Vagina (tissue), 2 donors: Measurements from ENCODE around the gene GDF9. TPM values are rescaled to one million over a fixed set of nuclear protein-coding genes. Genes with fewer than 3 reads are reported as not detected.

Experiments used
- DNase-seq, 2 donors: peaks; one replicate each; pipeline ENCODE4 v3.0.0-alpha.2; 2017; ENCODE audit errors: extremely low spot score in 2 of 2
- H3K27ac ChIP-seq: fragments of 200-600 bp; sonication (generic); one replicate; pipeline ENCODE4 v1.5.1; 2019
- H3K27me3 ChIP-seq: fragments of 200-600 bp; sonication (generic); one replicate; pipeline ENCODE4 v1.5.1; 2019
- H3K36me3 ChIP-seq, 2 donors: fragments of 200-600 bp; sonication (generic); one replicate each; pipeline ENCODE4 v1.5.1; 2017 to 2019
- H3K4me1 ChIP-seq: fragments of 200-600 bp; sonication (generic); one replicate; pipeline ENCODE4 v1.5.1; 2019
- H3K4me3 ChIP-seq, 2 donors: fragments of 200-600 bp; sonication (generic); 1 replicate in 1 of 2; 2 replicates in 1 of 2; pipeline ENCODE4 v1.5.1; 2016 to 2019
- H3K9me3 ChIP-seq: fragments of 200-600 bp; sonication (generic); one replicate; pipeline ENCODE4 v1.5.1; 2019
- POLR2A ChIP-seq, 2 donors: fragments of 450-650 bp; IDR thresholded peaks; one replicate each; pipeline ENCODE4 v1.6.1; 2017; ENCODE audit warnings: antibody characterized with exemption in 2 of 2, mild to moderate bottlenecking in 2 of 2, moderate library complexity in 2 of 2
- POLR2AphosphoS5 ChIP-seq, 2 donors: sonication (generic); formaldehyde crosslinking; IDR thresholded peaks; one replicate each; pipeline ENCODE4 v1.9.0; 2017; ENCODE audit warnings: antibody characterized with exemption in 2 of 2, mild to moderate bottlenecking in 2 of 2, low read depth in 1 of 2; ENCODE audit not compliant: insufficient read depth in 1 of 2
- intact Hi-C: fragments of 100-400 bp; cut with DNase I; formaldehyde crosslinking; loops from one replicate; pipeline ENCODE4 v1.15.1; 2023
- total RNA-seq: library from RNA; depleted of rRNA; stranded (reverse); fragments of >200 nt; gene quantifications from one replicate; pipeline ENCODE4 v1.2.3, GENCODE V29; 2016
- TF ChIP-seq, protein P1 (sequence below), 3 experiments: fragments of 450-650 bp in 2 of 3; fragments of 200-600 bp in 1 of 3; sonication (generic) in 1 of 3; IDR thresholded peaks; one replicate each; pipeline ENCODE4 v1.5.1; 2017 to 2019; ENCODE audit warnings: antibody characterized with exemption in 3 of 3, mild to moderate bottlenecking in 2 of 3, moderate library complexity in 2 of 3

The GDF9 gene
- total RNA-seq, 1 donor from 2014 or later: not detected

DNA sequence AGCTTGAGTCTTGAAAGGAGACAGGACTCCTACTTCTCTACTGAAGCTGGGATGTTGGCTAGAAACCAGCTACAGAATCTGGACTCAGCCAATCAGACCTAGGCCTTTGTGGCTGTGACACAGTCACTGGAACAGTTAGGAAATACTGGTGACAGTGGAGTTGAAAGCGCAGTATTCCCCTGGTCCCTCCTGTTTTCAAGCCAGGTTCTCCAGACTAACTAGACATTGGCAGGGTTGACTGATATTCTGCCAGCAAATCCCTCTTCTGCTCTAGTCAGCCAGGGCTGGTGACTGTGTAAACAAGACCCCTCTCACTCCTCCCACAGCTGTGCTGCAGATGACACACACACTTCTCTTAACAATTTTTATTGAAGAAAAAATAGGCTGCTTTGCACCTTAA is 44.5 kb downstream of the GDF9 start:
- Histone ChIP-seq H3K4me3 (no peak overlapping the region), H3K4me1 (peaks cover 16% of the 10 kb centered on the region), H3K27ac (no peak overlapping the region), H3K9me3 (no peaks in the 10 kb centered on the region), H3K27me3 (no peaks in the 10 kb centered on the region), H3K36me3 (no peaks in the 10 kb centered on the region)
- intact Hi-C loops: no loop called here
- DNase-seq: no peak
- TF ChIP-seq, protein P1, sequence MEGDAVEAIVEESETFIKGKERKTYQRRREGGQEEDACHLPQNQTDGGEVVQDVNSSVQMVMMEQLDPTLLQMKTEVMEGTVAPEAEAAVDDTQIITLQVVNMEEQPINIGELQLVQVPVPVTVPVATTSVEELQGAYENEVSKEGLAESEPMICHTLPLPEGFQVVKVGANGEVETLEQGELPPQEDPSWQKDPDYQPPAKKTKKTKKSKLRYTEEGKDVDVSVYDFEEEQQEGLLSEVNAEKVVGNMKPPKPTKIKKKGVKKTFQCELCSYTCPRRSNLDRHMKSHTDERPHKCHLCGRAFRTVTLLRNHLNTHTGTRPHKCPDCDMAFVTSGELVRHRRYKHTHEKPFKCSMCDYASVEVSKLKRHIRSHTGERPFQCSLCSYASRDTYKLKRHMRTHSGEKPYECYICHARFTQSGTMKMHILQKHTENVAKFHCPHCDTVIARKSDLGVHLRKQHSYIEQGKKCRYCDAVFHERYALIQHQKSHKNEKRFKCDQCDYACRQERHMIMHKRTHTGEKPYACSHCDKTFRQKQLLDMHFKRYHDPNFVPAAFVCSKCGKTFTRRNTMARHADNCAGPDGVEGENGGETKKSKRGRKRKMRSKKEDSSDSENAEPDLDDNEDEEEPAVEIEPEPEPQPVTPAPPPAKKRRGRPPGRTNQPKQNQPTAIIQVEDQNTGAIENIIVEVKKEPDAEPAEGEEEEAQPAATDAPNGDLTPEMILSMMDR (IDR thresholded peaks at IDR 0.05): no peak
- TF ChIP-seq POLR2AphosphoS5 (IDR thresholded peaks at IDR 0.05; ENCODE audit: insufficient read depth in 1 of 2, low read depth in 1 of 2) (no peak), POLR2A (IDR thresholded peaks at IDR 0.05) (no peak)

DNA sequence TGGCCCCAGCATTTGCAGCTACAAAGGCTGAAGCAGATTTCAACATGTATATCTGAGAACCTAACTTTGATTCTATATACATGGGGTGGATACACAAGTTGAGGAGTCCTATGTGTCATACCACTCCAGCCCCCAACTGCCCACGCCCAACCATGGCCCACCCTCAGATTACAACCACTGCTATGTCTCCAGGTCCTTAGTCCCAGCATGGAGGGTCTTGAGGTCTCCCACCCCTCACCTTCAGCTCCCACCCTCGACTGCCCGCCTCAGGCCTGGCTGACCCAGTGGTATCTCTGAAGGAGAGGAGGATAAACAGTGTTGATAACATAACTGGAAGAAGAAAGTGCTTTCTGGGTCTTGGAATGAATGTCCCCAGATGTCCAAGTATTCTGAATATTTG is 44.9 kb downstream of the GDF9 start:
- intact Hi-C loops: no loop called here
- no peak for DNase-seq
- H3K27ac ChIP-seq: no peak overlapping the region

GRCh38 chr5:132820162-132820754 is 46.0 kb downstream of the GDF9 start:
- TF ChIP-seq POLR2A (IDR thresholded peaks at IDR 0.05): no peak
- TF ChIP-seq, protein P1 (IDR thresholded peaks at IDR 0.05): peak; percentile 88 to 93 (median 92)
- intact Hi-C loops: no loop called here
- no peaks in the 10 kb centered on the region for H3K36me3 ChIP-seq
- DNase-seq: no peak
- no peak overlapping the region for H3K27ac ChIP-seq
- peaks cover 16% of the 10 kb centered on the region for H3K4me1 ChIP-seq
- no peak overlapping the region for H3K4me3 ChIP-seq
- no peaks in the 10 kb centered on the region for H3K9me3 ChIP-seq
- no peaks in the 10 kb centered on the region for H3K27me3 ChIP-seq

More for the DNA sequence above, 44.9 kb downstream of the GDF9 start:
- no peaks in the 10 kb centered on the region for H3K9me3 ChIP-seq
- H3K27me3 ChIP-seq: no peaks in the 10 kb centered on the region
- TF ChIP-seq, protein P1 (IDR thresholded peaks at IDR 0.05): no peak
- TF ChIP-seq POLR2AphosphoS5 (IDR thresholded peaks at IDR 0.05; ENCODE audit: insufficient read depth in 1 of 2, low read depth in 1 of 2): no peak
- no peak for TF ChIP-seq POLR2A (IDR thresholded peaks at IDR 0.05)
- H3K4me1 ChIP-seq: peaks cover 16% of the 10 kb centered on the region
- H3K36me3 ChIP-seq: no peaks in the 10 kb centered on the region
- no peak overlapping the region for H3K4me3 ChIP-seq

DNA sequence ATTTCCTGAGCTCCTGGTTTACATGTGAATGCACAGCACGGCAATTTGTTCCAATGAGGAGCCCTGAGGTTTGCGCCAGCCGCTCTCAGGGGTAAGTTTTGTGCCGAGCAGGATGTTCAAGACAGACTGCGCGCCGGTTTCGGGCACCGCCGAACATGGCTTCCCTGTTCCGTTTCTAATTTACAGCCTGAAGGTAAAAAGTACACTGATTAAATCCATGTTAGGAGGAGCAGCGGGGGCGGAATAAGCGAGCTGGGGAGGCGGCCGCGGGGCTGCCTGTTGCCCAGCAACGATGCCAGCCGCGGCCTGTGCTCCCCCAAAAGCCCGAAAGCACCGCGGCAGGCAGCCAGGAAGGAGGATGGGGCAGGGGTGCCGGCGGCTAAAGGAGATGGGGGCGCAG is 46.8 kb downstream of the GDF9 start:
- no peaks in the 10 kb centered on the region for H3K27me3 ChIP-seq
- no peaks in the 10 kb centered on the region for H3K36me3 ChIP-seq
- H3K27ac ChIP-seq: no peak overlapping the region
- peaks cover 16% of the 10 kb centered on the region for H3K4me1 ChIP-seq
- no peaks in the 10 kb centered on the region for H3K9me3 ChIP-seq
- no peak for DNase-seq
- peak overlapping the region in 1 of 2 donors; percentile 17 for H3K4me3 ChIP-seq
- intact Hi-C loops: no loop called here
- TF ChIP-seq POLR2A (IDR thresholded peaks at IDR 0.05) (no peak), POLR2AphosphoS5 (IDR thresholded peaks at IDR 0.05; ENCODE audit: insufficient read depth in 1 of 2, low read depth in 1 of 2) (no peak)
- TF ChIP-seq, protein P1 (IDR thresholded peaks at IDR 0.05): no peak

DNA sequence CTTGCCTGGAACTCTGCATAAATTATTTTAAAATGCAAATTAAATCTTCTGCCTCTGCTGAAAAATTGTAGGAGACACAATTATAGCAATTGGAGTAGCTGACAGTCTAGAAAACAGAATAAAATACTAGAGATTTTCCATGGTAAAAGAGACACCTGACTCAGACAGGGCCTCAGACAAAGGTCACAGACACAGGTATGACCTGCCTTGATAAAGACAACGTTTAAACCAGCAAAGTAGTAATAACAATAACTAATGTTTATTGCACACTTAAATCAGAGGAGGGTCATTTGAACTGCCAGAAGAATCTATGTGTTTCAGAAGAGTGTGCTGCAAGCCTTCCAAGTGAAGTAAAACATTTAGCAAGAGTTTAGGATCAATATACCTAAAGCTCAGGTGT is 49.3 kb downstream of the GDF9 start:
- no peak overlapping the region for H3K4me3 ChIP-seq
- H3K4me1 ChIP-seq: peaks cover 18% of the 10 kb centered on the region
- H3K27ac ChIP-seq: no peak overlapping the region
- TF ChIP-seq, protein P1 (IDR thresholded peaks at IDR 0.05): no peak
- TF ChIP-seq POLR2AphosphoS5 (IDR thresholded peaks at IDR 0.05; ENCODE audit: insufficient read depth in 1 of 2, low read depth in 1 of 2): no peak
- no peak for TF ChIP-seq POLR2A (IDR thresholded peaks at IDR 0.05)
- H3K36me3 ChIP-seq: no peaks in the 10 kb centered on the region
- peaks cover 4% of the 10 kb centered on the region for H3K27me3 ChIP-seq
- no peaks in the 10 kb centered on the region for H3K9me3 ChIP-seq
- DNase-seq: no peak
- intact Hi-C loops: no loop called here
